Smooth muscle cell (in vitro differentiated cells): ENCODE measurements around the gene PYCARD. TPM values are rescaled to one million over a fixed set of nuclear protein-coding genes. Genes with fewer than 3 reads are reported as not detected.
"Not testable (repeated sequence)": the region's sequence is repeated elsewhere in the genome, so short reads cannot be mapped to it uniquely, and the experiment has no call there.

Source experiments
- DNase-seq: peaks from one replicate; lab custom pipeline; 2025; ENCODE audit not compliant: unreplicated experiment; lab: John Stamatoyannopoulos, UW
- H2AFZ ChIP-seq: fragments of 200-600 bp; sonication (generic); 2 replicates; pipeline ENCODE4 v1.6.0; 2016; ENCODE audit warnings: antibody characterized with exemption, low read depth, mild to moderate bottlenecking
- H3F3A ChIP-seq: fragments of 200-600 bp; sonication (generic); 2 replicates; pipeline ENCODE4 v1.6.0; 2017; ENCODE audit warnings: antibody characterized with exemption, low read depth
- H3K27ac ChIP-seq: fragments of 200-600 bp; sonication (generic); 2 replicates; pipeline ENCODE4 v1.5.1; 2016; ENCODE audit warnings: low read depth, mild to moderate bottlenecking
- H3K27me3 ChIP-seq: fragments of 200-600 bp; sonication (generic); 2 replicates; pipeline ENCODE4 v1.6.1; 2016; ENCODE audit warnings: low read depth, mild to moderate bottlenecking
- H3K36me3 ChIP-seq: fragments of 200-600 bp; sonication (generic); 2 replicates; pipeline ENCODE4 v1.5.1; 2016; ENCODE audit warnings: low read depth
- H3K4me1 ChIP-seq: fragments of 200-600 bp; sonication (generic); 2 replicates; pipeline ENCODE4 v1.5.1; 2016; ENCODE audit warnings: low read depth
- H3K4me2 ChIP-seq: fragments of 200-600 bp; sonication (generic); 2 replicates; pipeline ENCODE4 v1.6.0; 2016; ENCODE audit warnings: mild to moderate bottlenecking
- H3K4me3 ChIP-seq: fragments of 200-600 bp; sonication (generic); 2 replicates; pipeline ENCODE4 v1.5.1; 2016; ENCODE audit warnings: mild to moderate bottlenecking
- H3K79me2 ChIP-seq: fragments of 200-600 bp; sonication (generic); 2 replicates; pipeline ENCODE4 v1.6.0; 2016; ENCODE audit warnings: low read depth, mild to moderate bottlenecking
- H3K9ac ChIP-seq: fragments of 200-600 bp; sonication (generic); 2 replicates; pipeline ENCODE4 v1.6.0; 2016; ENCODE audit warnings: low read depth
- H3K9me3 ChIP-seq: fragments of 200-600 bp; sonication (generic); replicated peaks from 2 replicates; pipeline ENCODE4 v1.5.1; 2016; ENCODE audit warnings: low read depth
- H4K20me1 ChIP-seq: fragments of 200-600 bp; sonication (generic); 2 replicates; pipeline ENCODE4 v1.6.0; 2016; ENCODE audit warnings: low read depth
- whole genome bisulfite sequencing: methylation state at CpG from one replicate; pipeline ENCODE4 v1.1.7; 2016; ENCODE audit warnings: low lambda C conversion rate; 5-methylcytosine and 5-hydroxymethylcytosine counted together
- polyA plus RNA-seq: library from polyadenylated mRNA; unstranded; fragments of >200 nt; fragmentation: Nextera tagmentation; extraction: Ambion mirVana; gene quantifications from 2 replicates; pipeline ENCODE4 v1.2.1, GENCODE V29; 2016
- total RNA-seq: library from RNA; depleted of rRNA; stranded (reverse); fragments of >200 nt; gene quantifications from 2 replicates; pipeline ENCODE4 v1.2.3, GENCODE V29; 2014
- TF ChIP-seq, protein P1 (sequence below): fragments of 200-600 bp; sonication (generic); IDR thresholded peaks from 2 replicates; pipeline ENCODE4 v1.5.1; 2017; ENCODE audit warnings: borderline replicate concordance, mild to moderate bottlenecking, antibody characterized with exemption; ENCODE audit not compliant: insufficient read depth, poor library complexity, severe bottlenecking

The PYCARD gene
- total and polyA plus RNA-seq, 2 experiments from 2014 or later = 10.1 to 30.8 TPM

DNA sequence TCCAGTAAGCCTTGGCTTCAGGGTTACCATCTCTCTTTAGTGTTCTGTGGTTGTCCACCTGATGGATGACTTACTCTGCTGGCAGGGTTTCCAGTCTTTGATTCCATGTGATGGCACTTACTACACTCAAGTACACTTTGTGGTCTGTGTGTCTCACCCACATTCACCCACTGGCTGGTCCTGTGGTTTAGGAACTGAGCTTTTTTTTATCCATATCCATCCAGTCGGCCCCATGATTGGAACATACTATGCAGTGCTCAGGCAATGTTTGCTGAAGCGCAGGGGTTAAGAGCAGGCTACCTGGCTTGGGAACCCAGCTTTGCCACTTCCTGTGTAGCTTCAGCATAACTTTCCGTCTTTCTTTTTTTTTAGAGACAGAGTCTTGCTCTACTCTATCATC lies 25.4 kb downstream of the PYCARD start:
- DNase-seq = no peak
- WGBS = 71% methylated on average over 3 of the region's 3 CpGs

GRCh38 chr16:31170048-31170447 lies 32.5 kb downstream of the PYCARD start:
- H2AFZ ChIP-seq, H3K4me2 ChIP-seq, H3K27me3 ChIP-seq, H3K9ac ChIP-seq, H3K4me1 ChIP-seq, H3K27ac ChIP-seq, H3K4me3 ChIP-seq, H3F3A ChIP-seq, DNase-seq, H3K79me2 ChIP-seq, H3K9me3 ChIP-seq, H4K20me1 ChIP-seq, H3K36me3 ChIP-seq: not testable (repeated sequence)
- 0% methylated on average over 1 of the region's 2 CpGs for WGBS

More for the DNA sequence above, 25.4 kb downstream of the PYCARD start:
- H3F3A ChIP-seq = peaks cover 4% of the 10 kb centered on the region
- TF ChIP-seq, protein P1, sequence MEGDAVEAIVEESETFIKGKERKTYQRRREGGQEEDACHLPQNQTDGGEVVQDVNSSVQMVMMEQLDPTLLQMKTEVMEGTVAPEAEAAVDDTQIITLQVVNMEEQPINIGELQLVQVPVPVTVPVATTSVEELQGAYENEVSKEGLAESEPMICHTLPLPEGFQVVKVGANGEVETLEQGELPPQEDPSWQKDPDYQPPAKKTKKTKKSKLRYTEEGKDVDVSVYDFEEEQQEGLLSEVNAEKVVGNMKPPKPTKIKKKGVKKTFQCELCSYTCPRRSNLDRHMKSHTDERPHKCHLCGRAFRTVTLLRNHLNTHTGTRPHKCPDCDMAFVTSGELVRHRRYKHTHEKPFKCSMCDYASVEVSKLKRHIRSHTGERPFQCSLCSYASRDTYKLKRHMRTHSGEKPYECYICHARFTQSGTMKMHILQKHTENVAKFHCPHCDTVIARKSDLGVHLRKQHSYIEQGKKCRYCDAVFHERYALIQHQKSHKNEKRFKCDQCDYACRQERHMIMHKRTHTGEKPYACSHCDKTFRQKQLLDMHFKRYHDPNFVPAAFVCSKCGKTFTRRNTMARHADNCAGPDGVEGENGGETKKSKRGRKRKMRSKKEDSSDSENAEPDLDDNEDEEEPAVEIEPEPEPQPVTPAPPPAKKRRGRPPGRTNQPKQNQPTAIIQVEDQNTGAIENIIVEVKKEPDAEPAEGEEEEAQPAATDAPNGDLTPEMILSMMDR = no peak
- H4K20me1 ChIP-seq = peaks cover 21% of the 10 kb centered on the region
- no peaks in the 10 kb centered on the region for H3K36me3 ChIP-seq
- no peak overlapping the region for H3K4me3 ChIP-seq
- no peaks in the 10 kb centered on the region for H3K27me3 ChIP-seq
- H3K9ac ChIP-seq = no peak overlapping the region
- peaks cover 25% of the 10 kb centered on the region for H3K79me2 ChIP-seq
- no peak overlapping the region for H3K27ac ChIP-seq
- no peaks in the 10 kb centered on the region for H3K9me3 ChIP-seq
- H3K4me2 ChIP-seq = no peak overlapping the region
- no peak overlapping the region for H2AFZ ChIP-seq
- H3K4me1 ChIP-seq = peaks cover 17% of the 10 kb centered on the region

- 84% methylated on average over 2 of the region's 2 CpGs for WGBS
- TF ChIP-seq, protein P1 = no peak
- H3K27ac ChIP-seq = no peak overlapping the region
- no peak overlapping the region for H2AFZ ChIP-seq
- H3K4me2 ChIP-seq = no peak overlapping the region
- H3K27me3 ChIP-seq = no peaks in the 10 kb centered on the region
- no peak for DNase-seq
- no peaks in the 10 kb centered on the region for H4K20me1 ChIP-seq
- no peaks in the 10 kb centered on the region for H3K79me2 ChIP-seq
- no peaks in the 10 kb centered on the region for H3K36me3 ChIP-seq
- no peaks in the 10 kb centered on the region for H3K9me3 ChIP-seq
- no peak overlapping the region for H3K4me3 ChIP-seq
- peaks cover 6% of the 10 kb centered on the region for H3K4me1 ChIP-seq
- H3F3A ChIP-seq = no peaks in the 10 kb centered on the region
- H3K9ac ChIP-seq = no peak overlapping the region
Observed at GRCh38 chr16:31168848-31169247, 33.7 kb downstream of the PYCARD start.

GRCh38 chr16:31167315-31167714 lies 35.2 kb downstream of the PYCARD start:
- no peaks in the 10 kb centered on the region for H3K79me2 ChIP-seq
- 92% methylated on average over 8 of the region's 8 CpGs for WGBS
- peaks cover 6% of the 10 kb centered on the region for H3K4me1 ChIP-seq
- H3K36me3 ChIP-seq = no peaks in the 10 kb centered on the region
- DNase-seq = no peak
- no peaks in the 10 kb centered on the region for H3K9me3 ChIP-seq
- no peak overlapping the region for H3K4me2 ChIP-seq
- H3F3A ChIP-seq = no peaks in the 10 kb centered on the region
- no peak overlapping the region for H3K4me3 ChIP-seq
- H3K27me3 ChIP-seq = no peaks in the 10 kb centered on the region
- H3K27ac ChIP-seq = no peak overlapping the region
- H2AFZ ChIP-seq = no peak overlapping the region
- H3K9ac ChIP-seq = no peak overlapping the region
- TF ChIP-seq, protein P1 = no peak
- H4K20me1 ChIP-seq = no peaks in the 10 kb centered on the region
